Large intestine (tissue), 3 donors: ENCODE measurements around the gene GADD45GIP1. TPM values are rescaled to one million over a fixed set of nuclear protein-coding genes. Genes with fewer than 3 reads are reported as not detected.
A peak's percentile ranks its signal among the peaks of the same experiment; 100 is the strongest.

Experiments
- DNase-seq, 2 donors: peaks; one replicate each; pipeline versions ENCODE4 v3.0.0 to v3.0.0-alpha.2; 2013
- H3K27ac ChIP-seq: one replicate; pipeline ENCODE4 v1.5.1; 2013; ENCODE audit warnings: low read length
- H3K27me3 ChIP-seq: 2 replicates; pipeline ENCODE4 v1.6.1; 2013; ENCODE audit warnings: low read length; ENCODE audit not compliant: control insufficient read depth, insufficient read depth
- H3K36me3 ChIP-seq: 2 replicates; pipeline ENCODE4 v1.6.1; 2013; ENCODE audit warnings: low read length; ENCODE audit not compliant: control insufficient read depth, insufficient read depth
- H3K4me1 ChIP-seq: one replicate; pipeline ENCODE4 v1.6.1; 2013; ENCODE audit warnings: low read length; ENCODE audit not compliant: control insufficient read depth, insufficient read depth
- H3K4me3 ChIP-seq: one replicate; pipeline ENCODE4 v1.5.1; 2013; ENCODE audit warnings: low read length
- H3K9me3 ChIP-seq: one replicate; pipeline ENCODE4 v1.6.1; 2013; ENCODE audit warnings: mild to moderate bottlenecking, low read depth, low read length, moderate library complexity; ENCODE audit not compliant: control insufficient read depth
- WGBS: methylation state at CpG from one replicate; pipeline ENCODE4 v1.1.5; 2013; ENCODE audit warnings: low lambda C conversion rate; ENCODE audit not compliant: insufficient coverage; 5-methylcytosine and 5-hydroxymethylcytosine counted together
- polyA plus RNA-seq: library from polyadenylated mRNA; unstranded; fragments of 120-200 nt; gene quantifications from one replicate; pipeline ENCODE4 v1.2.1, GENCODE V29; 2013

Gene GADD45GIP1
- polyA plus RNA-seq, 1 donor: 30.5 TPM

GRCh38 chr19:12990431-12990830 lies 33.4 kb upstream of the GADD45GIP1 start:
- H3K4me1 ChIP-seq: peaks cover 11% of the 10 kb centered on the region
- H3K27ac ChIP-seq: no peak overlapping the region
- H3K36me3 ChIP-seq: no peaks in the 10 kb centered on the region
- peaks cover 12% of the 10 kb centered on the region for H3K9me3 ChIP-seq
- DNase-seq: no peak
- WGBS: no CpG with 5 or more reads among the region's 22 CpGs
- H3K4me3 ChIP-seq: no peak overlapping the region
- peaks cover 69% of the 10 kb centered on the region for H3K27me3 ChIP-seq

GRCh38 chr19:12987781-12988180 lies 30.8 kb upstream of the GADD45GIP1 start:
- H3K4me1 ChIP-seq: peaks cover 15% of the 10 kb centered on the region
- H3K36me3 ChIP-seq: no peaks in the 10 kb centered on the region
- no peak for DNase-seq
- H3K27ac ChIP-seq: no peak overlapping the region
- H3K9me3 ChIP-seq: peaks cover 16% of the 10 kb centered on the region
- no CpG with 5 or more reads among the region's 10 CpGs for WGBS
- H3K4me3 ChIP-seq: no peak overlapping the region
- peaks cover 70% of the 10 kb centered on the region for H3K27me3 ChIP-seq

- H3K4me1 ChIP-seq: peaks cover 15% of the 10 kb centered on the region
- peaks cover 16% of the 10 kb centered on the region for H3K9me3 ChIP-seq
- DNase-seq: no peak
- H3K36me3 ChIP-seq: no peaks in the 10 kb centered on the region
- WGBS: no CpG with 5 or more reads among the region's 3 CpGs
- no peak overlapping the region for H3K4me3 ChIP-seq
- peaks cover 76% of the 10 kb centered on the region for H3K27me3 ChIP-seq
- H3K27ac ChIP-seq: no peak overlapping the region
Observed at GRCh38 chr19:12987190-12987589, 30.2 kb upstream of the GADD45GIP1 start.

GRCh38 chr19:12986726-12987125 lies 29.7 kb upstream of the GADD45GIP1 start:
- no peaks in the 10 kb centered on the region for H3K36me3 ChIP-seq
- peaks cover 77% of the 10 kb centered on the region for H3K27me3 ChIP-seq
- no peak overlapping the region for H3K27ac ChIP-seq
- no peak overlapping the region for H3K4me3 ChIP-seq
- H3K4me1 ChIP-seq: peaks cover 15% of the 10 kb centered on the region
- DNase-seq: no peak
- peaks cover 16% of the 10 kb centered on the region for H3K9me3 ChIP-seq
- no CpG with 5 or more reads among the region's 12 CpGs for WGBS

- peaks cover 70% of the 10 kb centered on the region for H3K27me3 ChIP-seq
- H3K27ac ChIP-seq: no peak overlapping the region
- peak; percentile 39 to 65 for DNase-seq
- no peak overlapping the region for H3K4me3 ChIP-seq
- H3K36me3 ChIP-seq: no peaks in the 10 kb centered on the region
- no CpG with 5 or more reads among the region's 16 CpGs for WGBS
- H3K4me1 ChIP-seq: peaks cover 15% of the 10 kb centered on the region
- H3K9me3 ChIP-seq: peaks cover 16% of the 10 kb centered on the region
Observed at GRCh38 chr19:12985049-12985776, 28.2 kb upstream of the GADD45GIP1 start.

- Histone ChIP-seq H3K27me3 (peaks cover 65% of the 10 kb centered on the region), H3K9me3 (peaks cover 16% of the 10 kb centered on the region)
- DNase-seq: no peak
Observed at GRCh38 chr19:12984683-12985048, 27.6 kb upstream of the GADD45GIP1 start.

GRCh38 chr19:12984143-12984627 lies 27.2 kb upstream of the GADD45GIP1 start:
- no peak for DNase-seq
- Histone ChIP-seq H3K36me3 (no peaks in the 10 kb centered on the region), H3K27me3 (peaks cover 60% of the 10 kb centered on the region), H3K9me3 (peaks cover 11% of the 10 kb centered on the region), H3K4me3 (no peak overlapping the region), H3K27ac (no peak overlapping the region), H3K4me1 (peaks cover 15% of the 10 kb centered on the region)
- WGBS: 80% methylated on average over 1 of the region's 3 CpGs

More at GRCh38 chr19:12984683-12985048, 27.6 kb upstream of the GADD45GIP1 start:
- Histone ChIP-seq H3K36me3 (no peaks in the 10 kb centered on the region), H3K4me3 (no peak overlapping the region), H3K4me1 (peaks cover 15% of the 10 kb centered on the region), H3K27ac (no peak overlapping the region)
- WGBS: no CpG with 5 or more reads among the region's 10 CpGs

- peaks cover 15% of the 10 kb centered on the region for H3K4me1 ChIP-seq
- H3K4me3 ChIP-seq: peak overlapping the region; percentile 23
- no peaks in the 10 kb centered on the region for H3K36me3 ChIP-seq
- 24% methylated on average over 3 of the region's 51 CpGs for WGBS
- peaks cover 7% of the 10 kb centered on the region for H3K9me3 ChIP-seq
- H3K27ac ChIP-seq: no peak overlapping the region
- H3K27me3 ChIP-seq: peaks cover 56% of the 10 kb centered on the region
- peak; percentile 67 to 79 for DNase-seq
Observed at GRCh38 chr19:12983542-12984142, 26.6 kb upstream of the GADD45GIP1 start.

GRCh38 chr19:12983091-12983490 lies 26.1 kb upstream of the GADD45GIP1 start:
- 39% methylated on average over 5 of the region's 10 CpGs for WGBS
- H3K9me3 ChIP-seq: peaks cover 7% of the 10 kb centered on the region
- H3K4me1 ChIP-seq: peaks cover 15% of the 10 kb centered on the region
- no peaks in the 10 kb centered on the region for H3K36me3 ChIP-seq
- no peak overlapping the region for H3K27ac ChIP-seq
- DNase-seq: no peak
- H3K4me3 ChIP-seq: peak overlapping the region; percentile 23
- H3K27me3 ChIP-seq: peaks cover 56% of the 10 kb centered on the region

- peaks cover 52% of the 10 kb centered on the region for H3K27me3 ChIP-seq
- H3K36me3 ChIP-seq: no peaks in the 10 kb centered on the region
- H3K4me3 ChIP-seq: no peak overlapping the region
- H3K4me1 ChIP-seq: peaks cover 15% of the 10 kb centered on the region
- H3K9me3 ChIP-seq: peaks cover 7% of the 10 kb centered on the region
- 80% methylated on average over 2 of the region's 6 CpGs for WGBS
- DNase-seq: no peak
- H3K27ac ChIP-seq: no peak overlapping the region
Observed at GRCh38 chr19:12982648-12983047, 25.6 kb upstream of the GADD45GIP1 start.
